Measurements from ENCODE around the gene CCDC15.

- TF ChIP-seq CTCF (conservative IDR thresholded peaks at IDR 0.05; ENCODE audit: low read depth, low read length) (no peak), CHD1 (IDR thresholded peaks at IDR 0.05; ENCODE audit: low read depth, low read length) (no peak), POLR2A (IDR thresholded peaks at IDR 0.05; ENCODE audit: low read depth, low read length) (no peak), BHLHE40 (IDR thresholded peaks at IDR 0.05; ENCODE audit: low read depth, low read length) (no peak), SMC3 (IDR thresholded peaks at IDR 0.05; ENCODE audit: low read depth, low read length) (no peak), NFE2L2 (IDR thresholded peaks at IDR 0.05; ENCODE audit: low read depth, low read length) (no peak), FOS (IDR thresholded peaks at IDR 0.05; ENCODE audit: low read depth, low read length) (no peak), MAFK (IDR thresholded peaks at IDR 0.05; ENCODE audit: low read depth, low read length) (no peak), CEBPB (IDR thresholded peaks at IDR 0.05; ENCODE audit: low read depth, low read length) (no peak), RCOR1 (IDR thresholded peaks at IDR 0.05; ENCODE audit: insufficient replicate concordance, low read length) (no peak), USF2 (IDR thresholded peaks at IDR 0.05; ENCODE audit: low read depth, low read length) (no peak), MAZ (IDR thresholded peaks at IDR 0.05; ENCODE audit: borderline replicate concordance, low read depth, low read length) (no peak), RAD21 (IDR thresholded peaks at IDR 0.05; ENCODE audit: low read length) (no peak), MXI1 (IDR thresholded peaks at IDR 0.05; ENCODE audit: borderline replicate concordance, low read depth, low read length) (no peak)
These were observed 126.5 kb downstream of the CCDC15 start for GRCh38 chr11:125080531-125080911.

Measured in IMR-90 (cell line).